HG02938 (cell line): ENCODE data around the gene SEC16B.

ENCODE experiments used
- ATAC-seq: cut with Tn5 transposase; IDR thresholded peaks from one replicate; pipeline ENCODE4 v1.9.1; 2021; ENCODE audit warnings: mild to moderate bottlenecking, moderate library complexity; ENCODE audit not compliant: unreplicated experiment

The SEC16B gene

DNA sequence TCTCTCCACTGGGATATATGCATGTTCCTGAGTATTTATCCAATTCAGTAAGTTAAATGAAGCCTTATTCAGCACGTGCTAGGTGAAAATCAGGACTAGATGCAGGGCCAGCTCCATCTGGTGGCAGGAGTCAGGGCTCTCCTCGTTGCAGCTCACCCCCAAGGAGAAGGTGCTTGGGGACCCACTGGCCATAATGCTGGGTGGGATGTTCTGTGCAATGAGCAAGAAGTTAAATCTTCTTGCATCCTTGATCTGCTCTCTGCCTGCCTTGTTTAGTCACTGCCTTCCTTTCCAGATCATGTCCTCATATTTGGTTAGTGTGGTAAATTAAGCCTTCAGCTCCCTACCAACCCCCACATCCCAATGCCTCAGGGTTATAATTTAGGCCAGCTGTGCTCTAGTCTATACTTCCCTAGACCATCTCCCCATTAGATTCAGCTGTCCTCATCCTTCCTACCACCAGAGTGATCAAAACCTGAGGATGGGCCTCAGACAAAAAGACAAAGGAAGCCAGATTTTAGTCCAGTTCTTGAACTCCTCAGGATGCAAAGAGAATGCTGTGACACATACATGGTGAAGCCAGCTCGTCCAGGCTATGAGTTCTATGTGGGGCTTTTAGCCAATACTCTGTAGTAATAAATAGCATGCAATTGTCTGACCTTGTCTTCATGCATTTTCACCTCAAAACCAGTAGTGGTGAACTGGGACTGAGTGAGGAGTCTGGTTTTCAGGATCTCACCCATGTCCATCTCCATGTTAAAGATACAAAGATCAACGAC lies 55.9 kb downstream of the SEC16B start:
- ATAC-seq: no peak

- no peak for ATAC-seq
These were observed 56.9 kb downstream of the SEC16B start for GRCh38 chr1:177912991-177913390.

DNA sequence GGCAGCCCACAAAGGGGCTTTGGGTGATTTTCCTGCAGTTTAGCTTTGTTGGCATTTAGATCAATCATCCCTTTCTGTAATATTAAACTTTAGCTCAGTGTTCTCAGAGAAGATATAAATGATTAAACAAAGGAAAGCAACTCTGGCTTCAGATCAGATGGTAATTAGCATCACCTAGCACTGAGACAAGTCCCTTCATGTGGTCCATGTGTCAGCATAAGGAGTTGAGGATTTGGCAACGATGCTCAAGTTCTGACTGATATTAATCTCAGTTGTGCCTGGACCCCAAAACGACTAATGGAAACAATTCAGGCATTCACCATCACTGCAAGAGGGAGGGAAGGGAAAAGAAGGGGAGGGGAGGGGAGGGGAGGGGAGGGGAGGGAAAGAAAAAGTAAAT lies 60.4 kb downstream of the SEC16B start:
- no peak for ATAC-seq

- no peak for ATAC-seq
These were observed 62.9 kb downstream of the SEC16B start for GRCh38 chr1:177907000-177907399.

- no peak for ATAC-seq
These were observed 64.2 kb downstream of the SEC16B start for GRCh38 chr1:177905686-177906085.

- no peak for ATAC-seq
These were observed 67.6 kb downstream of the SEC16B start for GRCh38 chr1:177902266-177902665.

GRCh38 chr1:177897998-177898654 lies 71.7 kb downstream of the SEC16B start:
- ATAC-seq: no peak

DNA sequence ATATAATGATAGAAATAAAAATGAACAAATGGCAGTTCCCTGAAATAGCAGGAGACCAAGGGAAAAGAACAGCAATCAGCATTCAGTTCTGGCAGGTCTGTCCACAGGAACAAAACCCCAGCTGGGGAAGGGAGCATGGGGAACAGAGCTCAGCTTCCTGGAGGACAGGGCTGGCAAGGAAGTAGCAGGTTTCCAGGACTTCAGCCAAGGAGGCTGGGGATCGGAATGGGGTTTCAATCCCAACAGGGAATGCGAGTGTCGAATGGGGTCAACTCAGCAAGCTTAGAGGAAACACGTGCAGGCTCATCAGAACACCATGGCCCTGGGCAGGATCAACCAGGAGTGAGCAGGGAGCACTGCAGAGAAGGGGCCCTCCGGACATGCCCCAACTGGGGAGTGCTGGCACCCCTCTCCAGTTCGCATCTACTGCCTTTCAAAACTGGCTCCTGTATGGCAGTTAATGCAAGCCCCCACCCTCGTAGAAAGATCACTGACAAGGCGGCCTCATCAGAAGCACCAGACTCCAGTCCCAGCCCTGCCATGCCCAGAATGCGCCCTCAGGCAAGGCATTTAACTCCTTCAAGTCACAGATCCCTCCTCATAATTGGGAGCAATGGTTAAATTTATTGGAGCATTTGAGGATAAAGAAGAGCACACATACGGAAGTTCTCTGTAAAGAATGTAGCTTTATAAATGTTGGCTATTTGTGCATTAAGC lies 72.4 kb downstream of the SEC16B start:
- ATAC-seq: no peak
